K562 (cell line): Measurements from ENCODE around the gene NUP50.

Experiments
- CTCF ChIP-seq, 3 experiments: IDR thresholded peaks in 2 of 3; conservative IDR thresholded peaks in 1 of 3; 2 replicates each; pipeline ENCODE4 v1.5.1; 2011 to 2012; ENCODE audit warnings: low read length in 3 of 3, mild to moderate bottlenecking in 3 of 3, control low read depth in 2 of 3, improper control_type of control experiment in 1 of 3, inconsistent platforms in 1 of 3, low read depth in 1 of 3, mixed read lengths in 1 of 3, moderate library complexity in 1 of 3; ENCODE audit not compliant: insufficient read depth in 2 of 3
- ESRRB ChIP-seq: fragments of 250-450 bp; sonication (Bioruptor Pico); IDR thresholded peaks from 2 replicates; pipeline ENCODE4 v1.5.0; 2020; ENCODE audit warnings: mild to moderate bottlenecking, moderate library complexity, borderline replicate concordance
- EZH2 ChIP-seq: IDR thresholded peaks from 2 replicates; pipeline ENCODE4 v1.6.1; 2012; ENCODE audit warnings: low read depth, mild to moderate bottlenecking, inconsistent platforms, low read length, borderline replicate concordance
- HIVEP1 ChIP-seq: fragments of 250-450 bp; sonication (Bioruptor Pico); IDR thresholded peaks from 2 replicates; pipeline ENCODE4 v1.4.0; 2020; ENCODE audit warnings: mild to moderate bottlenecking
- KAT2B ChIP-seq: IDR thresholded peaks from one replicate; pipeline ENCODE4 v1.6.1; 2012; ENCODE audit warnings: low read depth, mild to moderate bottlenecking, control low read depth, inconsistent platforms, low read length, moderate library complexity
- POLR2A ChIP-seq: fragments of 450-650 bp; conservative IDR thresholded peaks from 2 replicates; pipeline ENCODE4 v1.6.1; 2016
- SMARCC2 ChIP-seq: fragments of 450-650 bp; IDR thresholded peaks from 2 replicates; pipeline ENCODE4 v1.6.1; 2017; ENCODE audit warnings: antibody characterized with exemption, moderate library complexity, mild to moderate bottlenecking, low read depth
- SRSF1 ChIP-seq: fragments of 200-400 bp; formaldehyde crosslinking; IDR thresholded peaks from 2 replicates; pipeline ENCODE4 v1.6.1; 2017; ENCODE audit warnings: mild to moderate bottlenecking, low read depth, low read length, moderate library complexity
- SUPT5H ChIP-seq: fragments of 450-650 bp; IDR thresholded peaks from 2 replicates; pipeline ENCODE4 v1.6.1; 2016
- ZNF561 ChIP-seq: fragments of 450-650 bp; formaldehyde crosslinking; conservative IDR thresholded peaks from 2 replicates; pipeline ENCODE4 v1.4.0; 2020; ENCODE audit warnings: mild to moderate bottlenecking, moderate library complexity
- TF ChIP-seq, protein P1 (sequence below): sonication (generic); formaldehyde crosslinking; IDR thresholded peaks from 2 replicates; pipeline ENCODE4 v1.9.0; 2022; ENCODE audit warnings: mild to moderate bottlenecking, missing genetic modification reagents

DNA sequence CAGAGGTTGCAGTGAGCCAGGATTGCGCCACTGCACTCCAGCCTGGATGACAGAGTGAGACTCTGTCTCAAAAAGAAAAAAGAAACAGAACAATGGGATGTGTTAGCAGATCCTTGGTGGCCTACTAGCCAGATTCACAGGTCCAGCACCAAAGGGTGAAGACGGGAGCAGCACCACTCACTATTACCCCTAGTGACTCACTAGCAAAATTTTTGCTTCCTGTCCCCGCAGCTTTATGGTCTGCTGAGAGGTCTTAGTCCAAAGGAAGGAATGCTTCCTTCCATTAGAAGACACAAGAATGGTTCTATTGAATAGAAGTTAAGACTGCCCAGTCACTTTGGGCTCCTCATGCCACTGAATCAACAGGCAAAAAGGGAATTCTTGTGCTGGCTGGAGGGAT, 35.9 kb upstream of the NUP50 start:
- TF ChIP-seq SRSF1: no peak
- no peak for TF ChIP-seq POLR2A
- no peak for TF ChIP-seq SUPT5H
- no peak for TF ChIP-seq CTCF (IDR thresholded peaks at IDR 0.05 in 2 of 3, conservative IDR thresholded peaks at IDR 0.05 in 1 of 3; ENCODE audit: insufficient read depth in 2 of 3, low read depth in 1 of 3, low read length in 3 of 3)
- TF ChIP-seq KAT2B: no peak
- TF ChIP-seq EZH2: no peak
- TF ChIP-seq, protein P1, sequence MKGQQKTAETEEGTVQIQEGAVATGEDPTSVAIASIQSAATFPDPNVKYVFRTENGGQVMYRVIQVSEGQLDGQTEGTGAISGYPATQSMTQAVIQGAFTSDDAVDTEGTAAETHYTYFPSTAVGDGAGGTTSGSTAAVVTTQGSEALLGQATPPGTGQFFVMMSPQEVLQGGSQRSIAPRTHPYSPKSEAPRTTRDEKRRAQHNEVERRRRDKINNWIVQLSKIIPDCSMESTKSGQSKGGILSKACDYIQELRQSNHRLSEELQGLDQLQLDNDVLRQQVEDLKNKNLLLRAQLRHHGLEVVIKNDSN (CRISPR knock-in tag): no peak
- TF ChIP-seq HIVEP1 (CRISPR knock-in tag): no peak
- TF ChIP-seq ESRRB (CRISPR knock-in tag): no peak
- no peak for TF ChIP-seq SMARCC2
- TF ChIP-seq ZNF561: no peak
